SK-N-MC (cell line): ENCODE results near the gene JAG1.

Experiments
- EZH2 ChIP-seq: fragments of 200-600 bp; sonication (generic); IDR thresholded peaks from one replicate; pipeline ENCODE4 v1.6.1; 2017; ENCODE audit warnings: antibody characterized with exemption
- FOXP2 ChIP-seq: optimal IDR thresholded peaks from 2 replicates; pipeline ENCODE3; 2011; ENCODE audit warnings: mild to moderate bottlenecking, moderate library complexity; ENCODE audit not compliant: insufficient read depth; ENCODE audit errors: extremely low read length, control extremely low read depth
- POLR2AphosphoS5 ChIP-seq: IDR thresholded peaks from 2 replicates; pipeline ENCODE4 v1.6.1; 2012; ENCODE audit warnings: mild to moderate bottlenecking, low read depth, low read length, borderline replicate concordance

DNA sequence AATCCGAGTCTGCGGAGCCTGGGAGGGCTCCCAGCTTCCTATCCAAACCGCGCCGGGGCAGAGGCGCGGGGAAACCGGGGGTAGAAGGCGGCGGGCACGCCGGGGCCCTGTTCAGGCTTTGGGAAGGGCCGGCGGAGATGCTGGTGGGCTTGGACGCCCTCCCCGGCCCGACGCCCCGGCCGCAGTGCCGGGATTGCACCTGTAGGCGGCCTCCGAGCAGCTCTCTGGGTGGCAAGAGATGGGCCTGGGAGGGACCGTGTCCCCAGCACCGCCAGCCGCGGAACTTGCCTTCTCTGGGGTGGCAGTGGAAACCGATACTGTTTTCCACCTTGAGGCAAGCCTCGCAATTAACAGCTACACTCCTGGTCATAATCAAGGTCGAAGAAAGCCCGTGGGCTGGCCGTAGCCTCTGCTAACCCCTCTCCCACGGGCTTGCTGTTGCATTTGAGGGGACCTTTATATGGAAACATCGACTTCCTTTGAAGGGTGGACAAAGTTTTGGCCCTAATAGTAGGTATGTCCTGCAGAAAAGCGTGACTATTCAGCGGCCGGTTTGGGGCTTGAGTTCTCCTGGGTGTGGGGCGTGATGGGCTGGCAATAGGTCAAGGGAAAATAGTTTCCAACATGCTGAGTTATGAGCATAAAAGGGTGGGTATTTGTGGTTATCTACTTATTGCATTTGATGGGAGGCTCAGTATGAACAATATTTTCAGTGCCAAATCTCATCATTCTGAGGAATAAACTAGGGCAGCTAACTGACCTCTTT lies 1.1 kb upstream of the JAG1 start:
- TF ChIP-seq EZH2 (no peak), POLR2AphosphoS5 (no peak), FOXP2 (no peak)
